Bone marrow (tissue), 2 donors: ENCODE measurements around the gene HIGD1C.
"Not testable (repeated sequence)": the region's sequence is repeated elsewhere in the genome, so short reads cannot be mapped to it uniquely, and the experiment has no call there.

ENCODE experiments used
- DNase-seq, 2 donors: peaks; one replicate each; lab custom pipeline; 2025; lab: John Stamatoyannopoulos, UW

HIGD1C gene

DNA sequence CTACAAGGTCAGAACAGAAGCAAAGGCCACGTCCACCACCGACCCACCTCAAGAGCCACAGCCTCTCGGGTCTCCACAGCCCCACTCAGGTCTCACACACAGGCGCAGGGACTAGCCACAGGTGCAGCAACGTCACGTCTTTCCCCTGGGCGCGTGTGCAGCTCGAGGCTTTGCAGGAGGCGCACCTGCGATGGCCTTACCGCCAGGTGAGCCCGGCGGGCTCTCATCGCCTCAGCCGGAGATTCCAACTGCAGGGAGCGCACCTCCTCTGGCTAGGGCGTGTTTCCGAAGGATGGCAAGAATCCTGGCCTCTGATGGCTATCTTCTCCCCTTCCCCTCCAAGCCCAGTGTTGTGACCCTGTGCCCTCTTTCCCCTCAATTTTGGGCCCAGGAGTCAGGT is at the start of gene HIGD1C:
Gene HIGD1C, plus strand, starts transcription at position 35 of the 400 bp plus-strand sequence. CDS start 1,455 bp downstream, outside the sequence.
- DNase-seq: no peak

DNA sequence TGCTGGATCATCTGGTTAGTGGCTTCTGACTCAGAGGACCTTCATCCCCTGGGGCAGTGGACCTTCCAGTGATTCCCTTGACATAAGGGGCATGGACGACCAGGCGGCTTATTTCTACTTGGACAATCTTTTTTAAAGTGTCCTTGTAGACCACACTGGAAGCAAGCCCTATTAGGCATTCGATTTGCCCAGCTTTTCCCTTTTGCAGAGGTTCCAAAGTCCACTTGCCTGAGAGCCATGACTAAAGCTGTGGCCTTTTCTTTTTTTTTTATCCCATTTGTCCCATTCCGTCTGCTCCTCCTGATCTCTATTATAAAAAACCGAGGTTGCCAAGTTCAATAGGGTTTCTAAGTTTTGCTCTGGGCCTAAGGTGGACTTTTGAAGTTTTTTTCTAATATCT is 43.9 kb upstream of the HIGD1C start:
- DNase-seq: not testable (repeated sequence)

DNA sequence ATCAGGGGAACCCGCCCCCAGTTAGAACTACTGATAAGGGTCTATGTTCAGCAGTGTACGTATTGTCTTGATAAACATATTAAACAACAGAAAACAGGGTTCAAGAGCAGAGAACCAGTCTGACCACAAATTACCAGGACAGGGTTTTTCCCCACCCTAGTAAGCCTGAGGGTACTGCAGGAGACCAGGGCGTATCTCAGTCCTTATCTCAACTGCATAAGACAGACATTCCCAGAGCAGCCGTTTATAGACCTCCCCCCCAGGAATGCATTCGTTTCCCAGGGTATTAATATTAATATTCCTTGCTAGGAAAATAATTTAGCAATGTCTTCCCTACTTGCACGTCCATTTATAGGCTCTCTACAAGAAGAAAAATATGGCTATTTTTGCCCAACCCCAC is 40.0 kb upstream of the HIGD1C start:
- not testable (repeated sequence) for DNase-seq

DNA sequence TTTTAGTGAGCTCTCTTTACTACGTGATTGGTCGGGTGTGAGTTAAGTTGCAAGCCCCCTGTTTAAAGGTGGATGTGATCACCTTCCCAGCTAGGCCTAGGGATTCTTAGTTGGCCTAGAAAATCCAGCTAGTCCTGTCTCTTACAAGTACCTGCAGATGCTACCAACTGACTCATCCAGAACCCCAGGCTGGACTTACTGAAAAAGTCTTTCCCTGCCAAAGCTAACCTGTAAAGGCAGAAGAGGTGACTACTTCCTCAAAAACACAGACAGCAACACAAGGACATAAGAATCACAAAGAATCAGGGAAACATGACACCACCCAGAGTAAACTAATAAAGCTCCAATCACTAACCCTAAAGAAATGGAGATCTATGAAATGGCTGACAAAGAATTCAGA is 39.1 kb upstream of the HIGD1C start:
- no peak for DNase-seq

DNA sequence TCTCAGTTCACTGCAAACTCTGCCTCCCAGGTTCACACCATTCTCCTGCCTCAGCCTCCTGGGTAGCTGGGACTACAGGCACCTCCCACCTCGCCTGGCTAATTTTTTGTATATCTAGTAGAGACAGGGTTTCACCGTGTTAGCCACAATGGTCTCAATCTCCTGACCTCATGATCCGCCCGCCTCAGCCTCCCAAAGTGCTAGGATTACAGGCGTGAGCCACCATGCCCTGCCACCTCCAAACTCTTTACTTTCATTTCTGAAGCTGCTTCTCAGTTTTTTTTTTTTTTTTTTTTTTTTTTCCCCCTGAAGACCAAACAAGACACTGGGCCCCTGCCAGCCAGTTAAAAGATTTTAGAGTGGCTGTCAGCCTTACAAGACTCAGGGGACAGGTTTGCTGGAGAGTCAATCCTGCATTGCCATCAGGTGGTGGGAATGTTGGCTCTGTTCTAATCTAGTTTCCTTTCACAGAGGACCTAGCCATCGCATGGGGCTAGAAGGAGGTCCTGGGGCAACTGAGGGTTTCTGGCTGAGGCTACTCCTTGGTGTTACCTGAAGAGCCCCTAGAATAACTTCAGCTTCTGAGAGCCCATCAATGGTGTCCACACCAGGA is 37.4 kb upstream of the HIGD1C start:
- DNase-seq: no peak

DNA sequence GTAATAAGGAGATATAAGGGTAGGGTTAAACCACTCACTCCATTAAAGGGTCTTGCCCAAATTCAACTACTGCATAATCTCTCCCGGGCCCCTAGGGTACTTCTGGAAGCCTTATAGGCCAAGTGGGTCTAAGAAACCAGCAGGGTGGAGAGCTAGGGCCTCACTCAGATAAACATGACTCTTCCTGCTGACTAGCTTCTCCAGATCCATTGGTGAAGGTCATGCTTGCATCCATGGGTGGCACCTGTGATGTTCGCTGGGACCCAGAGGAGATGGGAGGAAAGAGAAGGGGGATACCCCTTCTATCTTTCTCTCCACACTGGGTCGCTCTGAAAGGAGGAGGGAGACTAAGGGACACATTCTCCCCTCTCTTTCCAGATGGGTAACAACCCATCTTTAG is 36.1 kb upstream of the HIGD1C start:
- no peak for DNase-seq

DNA sequence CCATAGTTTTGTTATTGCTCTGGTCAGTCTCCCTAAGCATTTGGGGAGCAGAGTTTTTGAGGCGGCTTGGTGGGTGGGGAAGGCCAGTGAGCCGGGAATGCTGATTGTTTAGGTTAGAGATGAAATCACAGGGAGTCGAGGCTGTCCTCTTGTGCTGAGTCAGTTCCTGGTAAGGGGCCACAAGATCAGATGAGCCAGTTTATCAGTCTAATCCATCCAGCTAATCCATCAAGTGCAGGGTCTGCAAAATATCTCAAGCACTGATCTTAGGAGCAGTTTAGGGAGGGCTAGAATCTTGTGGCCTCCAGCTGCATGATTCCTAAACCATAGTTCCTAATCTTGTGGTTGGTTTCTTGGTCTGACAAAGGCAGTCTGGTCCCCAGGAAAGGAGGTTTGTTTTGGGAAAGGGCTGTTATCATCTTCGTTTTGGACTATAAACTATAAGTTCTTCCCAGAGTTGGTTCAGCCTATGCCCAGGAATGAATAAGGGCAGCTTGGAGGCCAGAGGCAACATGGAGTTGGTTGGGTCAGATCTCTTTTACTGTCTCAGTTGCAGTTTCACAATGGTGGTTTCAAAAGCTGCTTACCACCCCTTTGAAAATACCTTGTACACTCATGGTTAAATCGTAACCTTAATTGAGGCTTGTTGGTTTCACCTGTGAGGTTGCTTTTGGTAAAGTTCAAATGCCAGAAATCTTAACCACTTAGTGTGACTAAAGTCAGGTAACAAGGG is 33.6 kb upstream of the HIGD1C start:
- no peak for DNase-seq

DNA sequence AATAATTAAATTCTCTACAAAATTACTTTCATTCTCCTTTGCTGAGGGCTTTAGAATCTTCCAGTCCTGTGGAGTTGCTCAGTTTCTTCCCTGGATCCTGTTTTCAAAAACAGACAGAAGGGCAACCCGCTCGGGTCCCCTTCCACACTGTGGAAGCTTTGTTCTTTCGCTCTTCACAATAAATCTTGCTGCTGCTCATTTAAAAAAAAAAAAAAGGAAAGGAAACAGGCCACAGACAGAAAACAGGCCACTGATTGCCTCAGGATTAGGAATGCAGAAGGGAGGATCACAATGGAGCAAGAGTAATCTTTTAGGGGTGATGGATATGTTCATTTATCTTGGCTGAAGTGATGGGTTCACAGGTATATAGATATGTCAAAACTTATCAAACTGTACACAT is 29.5 kb upstream of the HIGD1C start:
- no peak for DNase-seq

DNA sequence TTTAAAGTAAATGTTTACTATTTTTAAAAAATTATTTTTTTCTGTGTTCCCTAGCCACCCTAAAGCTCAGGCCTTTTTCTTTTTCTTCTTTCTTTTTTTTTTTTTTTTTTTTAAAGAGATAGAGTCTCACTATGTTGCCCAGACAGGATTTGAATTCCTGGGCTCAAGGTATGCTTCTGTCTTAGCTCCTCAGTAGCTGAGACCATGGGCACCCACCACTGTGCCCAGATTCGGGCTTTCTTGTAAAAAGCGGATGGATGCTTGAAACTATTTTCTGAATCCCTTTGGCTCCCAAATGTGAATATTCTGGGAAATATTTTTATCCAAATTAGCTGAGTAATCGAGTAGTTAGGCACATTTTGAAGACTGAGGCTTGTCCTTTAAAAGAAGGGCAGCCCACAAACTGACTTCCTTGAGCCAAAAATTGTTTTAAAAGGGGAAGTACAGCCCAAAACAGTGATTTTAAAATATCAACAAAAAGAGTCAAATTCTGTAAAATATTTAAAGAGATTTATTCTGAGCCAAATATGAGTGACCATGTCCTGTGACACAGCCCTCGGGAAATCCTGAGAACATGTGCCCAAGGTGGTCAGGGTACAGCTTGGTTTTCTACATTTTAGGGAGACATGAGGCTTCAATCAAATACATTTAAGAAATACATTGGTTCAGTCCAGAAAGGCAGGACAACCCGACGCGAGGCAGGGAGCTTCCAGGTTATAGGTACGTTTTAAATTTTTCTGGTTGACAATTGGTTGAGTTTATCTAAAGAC is 28.8 kb upstream of the HIGD1C start:
- no peak for DNase-seq

DNA sequence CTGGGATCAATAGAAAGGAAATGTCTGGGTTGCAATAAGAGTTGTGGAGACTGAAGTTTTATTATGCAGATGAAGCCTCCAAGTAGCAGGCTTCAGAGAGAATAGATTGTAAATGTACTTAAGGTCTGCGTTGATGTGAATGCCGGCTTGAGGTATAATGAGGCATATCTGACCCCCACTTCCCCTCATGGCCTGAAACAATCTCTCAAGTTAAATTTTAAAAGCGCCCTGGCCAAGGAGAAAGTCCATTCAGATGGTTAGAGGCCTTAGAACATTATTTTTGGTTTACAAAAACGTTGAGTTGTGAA is 28.3 kb upstream of the HIGD1C start:
- DNase-seq: no peak

DNA sequence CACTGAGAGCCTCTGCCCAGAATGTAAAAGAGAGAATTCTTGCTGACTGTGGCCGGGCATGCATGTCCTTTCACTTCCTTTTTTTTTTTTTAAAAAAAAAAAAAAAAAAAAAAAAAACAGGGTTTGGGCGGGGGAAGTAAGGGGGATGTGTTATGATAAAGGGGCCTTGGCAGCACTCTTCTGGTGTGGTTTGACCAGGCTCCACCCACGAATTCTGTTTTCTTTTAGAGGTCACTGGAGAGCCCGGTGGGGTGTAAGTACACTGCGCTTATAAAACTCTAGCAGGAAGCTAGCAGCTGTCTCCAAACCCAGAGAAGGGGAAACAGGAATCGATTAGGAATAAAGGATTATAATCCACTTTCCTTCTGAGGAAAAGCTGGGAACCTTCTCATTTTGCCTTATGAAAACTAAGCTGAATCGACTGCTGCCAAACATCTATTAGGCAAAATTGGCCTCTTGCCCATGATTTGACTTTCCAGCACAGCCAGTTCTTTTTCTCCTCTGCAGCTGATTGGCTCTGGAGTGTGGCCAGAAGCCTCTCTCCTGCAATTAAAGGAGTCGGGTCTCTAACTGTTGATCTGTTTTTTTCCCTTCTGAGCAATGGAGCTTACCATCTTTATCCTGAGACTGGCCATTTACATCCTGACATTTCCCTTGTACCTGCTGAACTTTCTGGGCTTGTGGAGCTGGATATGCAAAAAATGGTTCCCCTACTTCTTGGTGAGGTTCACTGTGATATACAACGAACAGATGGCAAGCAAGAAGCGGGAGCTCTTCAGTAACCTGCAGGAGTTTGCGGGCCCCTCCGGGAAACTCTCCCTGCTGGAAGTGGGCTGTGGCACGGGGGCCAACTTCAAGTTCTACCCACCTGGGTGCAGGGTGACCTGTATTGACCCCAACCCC is 27.7 kb upstream of the HIGD1C start:
- peak; percentile 40 to 77 for DNase-seq

DNA sequence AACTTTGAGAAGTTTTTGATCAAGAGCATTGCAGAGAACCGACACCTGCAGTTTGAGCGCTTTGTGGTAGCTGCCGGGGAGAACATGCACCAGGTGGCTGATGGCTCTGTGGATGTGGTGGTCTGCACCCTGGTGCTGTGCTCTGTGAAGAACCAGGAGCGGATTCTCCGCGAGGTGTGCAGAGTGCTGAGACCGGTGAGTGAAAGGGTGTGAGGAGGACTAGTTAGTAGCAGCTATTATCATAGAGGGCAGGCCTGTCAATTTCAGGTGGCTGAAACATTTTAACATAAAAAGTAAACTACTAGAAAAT is 27.0 kb upstream of the HIGD1C start:
- no peak for DNase-seq

DNA sequence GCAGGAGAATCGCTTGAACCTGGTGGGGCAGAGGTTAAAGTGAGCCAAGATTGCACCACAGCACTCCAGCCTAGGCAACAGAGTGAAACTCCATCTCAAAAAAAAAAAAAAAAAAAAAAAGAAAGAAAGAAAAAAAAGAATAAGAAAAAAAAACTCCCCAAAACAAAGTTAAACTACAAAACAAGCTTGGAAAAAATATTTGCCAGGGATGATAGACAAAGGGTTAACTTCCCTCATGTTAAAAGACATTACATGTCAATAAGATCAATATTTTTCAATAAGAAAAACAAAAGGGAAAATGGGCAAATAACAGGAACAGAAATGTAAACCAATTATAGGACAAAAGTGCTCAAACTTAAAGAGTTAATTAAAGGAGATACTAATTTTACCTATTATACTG is 26.4 kb upstream of the HIGD1C start:
- no peak for DNase-seq

DNA sequence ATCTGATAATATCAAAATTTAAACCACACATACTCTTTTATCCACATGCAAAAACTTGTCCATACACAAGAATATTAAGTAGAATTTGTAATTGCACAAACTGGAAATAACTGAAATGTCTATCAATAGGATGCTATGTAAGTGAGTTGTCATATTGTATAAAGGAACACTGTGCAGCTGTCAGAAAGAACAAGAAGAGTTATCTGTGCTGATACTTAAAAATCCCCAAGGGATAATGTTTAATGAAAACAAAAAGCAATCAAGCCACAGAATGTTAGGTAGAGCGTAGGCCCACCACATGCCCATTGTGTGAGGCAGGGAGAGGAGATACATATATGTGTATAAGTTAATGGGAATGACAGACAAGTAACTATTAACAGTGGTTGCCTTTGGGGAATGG is 25.9 kb upstream of the HIGD1C start:
- DNase-seq: no peak

DNA sequence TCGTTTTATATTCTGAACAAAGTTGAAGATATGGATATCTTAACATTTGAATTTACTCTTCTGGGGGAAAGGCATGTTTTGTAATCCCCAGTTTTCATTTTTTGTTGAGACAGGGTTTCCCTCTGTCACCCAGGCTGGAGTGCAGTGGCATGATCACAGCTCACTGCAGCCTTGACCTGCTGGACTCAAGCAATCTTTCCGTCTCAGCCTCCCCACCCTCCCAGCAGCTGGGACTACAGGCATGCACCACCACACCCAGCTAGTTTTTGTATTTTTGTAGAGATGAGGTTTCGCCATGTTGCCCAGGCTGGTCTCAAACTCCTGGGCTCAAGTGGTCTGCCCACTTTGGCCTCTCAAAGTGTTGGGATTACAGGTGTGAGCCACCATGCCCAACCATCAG is 25.4 kb upstream of the HIGD1C start:
- not testable (repeated sequence) for DNase-seq

DNA sequence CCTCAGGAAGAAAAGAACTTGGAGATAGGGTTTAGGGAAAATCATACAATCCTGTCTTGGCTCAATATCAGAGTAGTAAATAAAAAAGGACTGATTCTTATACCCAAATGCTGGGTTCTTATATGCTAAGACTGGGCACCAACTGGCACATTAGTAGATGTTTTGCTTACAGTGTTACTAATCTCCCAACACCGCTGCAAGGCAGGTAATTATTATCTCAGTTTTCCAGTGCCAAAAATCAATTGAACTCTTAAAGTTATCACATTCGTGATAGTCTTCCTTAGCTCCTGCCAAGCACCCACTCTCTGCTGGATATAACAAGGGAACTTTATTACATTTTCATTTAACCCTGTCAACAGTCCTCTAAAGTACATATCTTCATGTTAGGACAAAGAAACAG is 25.0 kb upstream of the HIGD1C start:
- DNase-seq: no peak

DNA sequence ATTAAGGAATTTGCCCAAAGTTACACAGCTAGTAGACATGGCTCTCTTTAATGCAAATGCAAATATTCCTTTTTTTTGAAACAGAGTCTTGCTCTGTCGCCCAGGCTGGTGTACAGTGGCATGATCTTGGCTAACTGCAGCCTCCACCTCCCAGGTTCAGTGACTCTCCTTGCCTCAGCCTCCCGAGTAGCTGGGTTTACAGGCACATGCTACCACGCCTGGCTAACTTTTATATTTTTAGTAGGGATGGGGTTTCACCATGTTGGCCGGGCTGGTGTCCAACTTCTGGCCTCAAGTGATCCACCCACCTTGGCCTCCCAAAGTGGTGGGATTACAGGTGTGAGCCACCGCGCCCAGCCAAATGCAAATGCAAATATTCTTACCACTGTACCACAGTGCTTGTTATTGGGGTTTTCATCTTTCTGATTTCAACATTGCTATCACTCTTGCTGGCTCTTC is 24.5 kb upstream of the HIGD1C start:
- DNase-seq: no peak

DNA sequence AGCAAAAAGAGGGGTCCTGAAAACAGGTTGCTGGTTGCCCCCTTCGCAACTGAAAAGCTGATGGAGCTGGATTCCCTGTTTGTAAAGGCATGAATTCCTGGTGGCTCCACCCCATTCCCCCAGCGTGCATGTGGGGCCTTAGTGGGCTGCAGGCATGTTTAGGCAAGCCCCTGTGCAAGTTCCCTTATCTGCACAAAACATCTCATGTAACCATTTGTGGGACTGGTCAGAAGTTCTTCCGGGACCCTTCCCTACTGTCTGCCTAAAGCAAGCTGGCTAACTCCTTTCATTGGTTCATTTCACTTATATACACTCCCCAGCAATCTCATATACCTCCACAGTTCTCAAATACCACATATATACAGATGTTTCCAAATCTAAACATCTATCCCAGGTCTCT is 24.0 kb upstream of the HIGD1C start:
- no peak for DNase-seq

DNA sequence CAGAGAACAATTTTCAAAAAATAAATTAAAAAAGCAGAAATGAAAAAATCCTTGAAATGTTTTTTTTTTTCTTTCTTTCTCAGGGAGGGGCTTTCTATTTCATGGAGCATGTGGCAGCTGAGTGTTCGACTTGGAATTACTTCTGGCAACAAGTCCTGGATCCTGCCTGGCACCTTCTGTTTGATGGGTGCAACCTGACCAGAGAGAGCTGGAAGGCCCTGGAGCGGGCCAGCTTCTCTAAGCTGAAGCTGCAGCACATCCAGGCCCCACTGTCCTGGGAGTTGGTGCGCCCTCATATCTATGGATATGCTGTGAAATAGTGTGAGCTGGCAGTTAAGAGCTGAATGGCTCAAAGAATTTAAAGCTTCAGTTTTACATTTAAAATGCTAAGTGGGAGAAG is 22.5 kb upstream of the HIGD1C start:
- DNase-seq: no peak

DNA sequence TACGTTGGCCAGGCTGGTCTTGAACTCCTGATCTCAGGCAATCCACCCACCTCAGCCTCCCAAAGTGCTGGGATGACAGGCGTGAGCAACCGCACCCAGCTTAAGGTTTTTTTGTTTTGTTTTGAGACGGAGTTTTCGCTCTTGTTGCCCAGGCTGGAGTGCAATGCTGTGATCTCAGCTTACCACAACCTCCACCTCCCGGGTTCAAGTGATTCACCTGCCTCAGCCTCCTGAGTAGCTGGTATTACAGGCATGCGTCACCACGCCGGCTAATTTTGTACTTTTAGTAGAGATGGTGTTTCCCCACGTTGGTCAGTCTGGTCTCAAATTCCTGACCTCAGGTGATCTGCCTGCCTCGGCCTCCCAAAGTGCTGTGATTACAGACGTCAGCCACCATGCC is 21.9 kb upstream of the HIGD1C start:
- not testable (repeated sequence) for DNase-seq

DNA sequence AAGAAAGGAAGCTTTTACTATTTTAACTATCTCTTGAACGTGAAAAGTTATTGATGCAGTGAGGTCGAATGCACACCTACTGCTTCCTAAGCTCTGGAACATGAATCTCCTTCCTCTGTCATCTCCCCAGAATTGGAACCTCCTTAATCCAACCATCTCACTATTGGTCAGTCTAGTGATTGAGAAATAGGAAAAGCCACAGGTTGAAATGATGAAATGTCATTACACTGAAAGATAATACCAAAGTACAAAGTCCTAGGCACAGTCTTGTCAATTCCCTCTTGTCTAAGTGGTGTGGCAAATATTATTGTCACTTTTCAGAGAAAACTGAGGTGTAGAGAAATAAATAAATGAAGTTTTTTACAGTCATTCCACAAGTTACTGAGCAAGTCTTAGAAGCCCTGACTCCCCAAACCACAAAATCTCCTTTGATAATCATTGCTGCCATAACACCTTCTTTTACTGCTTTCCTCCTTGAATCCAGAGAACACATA is 19.5 kb upstream of the HIGD1C start:
- no peak for DNase-seq

DNA sequence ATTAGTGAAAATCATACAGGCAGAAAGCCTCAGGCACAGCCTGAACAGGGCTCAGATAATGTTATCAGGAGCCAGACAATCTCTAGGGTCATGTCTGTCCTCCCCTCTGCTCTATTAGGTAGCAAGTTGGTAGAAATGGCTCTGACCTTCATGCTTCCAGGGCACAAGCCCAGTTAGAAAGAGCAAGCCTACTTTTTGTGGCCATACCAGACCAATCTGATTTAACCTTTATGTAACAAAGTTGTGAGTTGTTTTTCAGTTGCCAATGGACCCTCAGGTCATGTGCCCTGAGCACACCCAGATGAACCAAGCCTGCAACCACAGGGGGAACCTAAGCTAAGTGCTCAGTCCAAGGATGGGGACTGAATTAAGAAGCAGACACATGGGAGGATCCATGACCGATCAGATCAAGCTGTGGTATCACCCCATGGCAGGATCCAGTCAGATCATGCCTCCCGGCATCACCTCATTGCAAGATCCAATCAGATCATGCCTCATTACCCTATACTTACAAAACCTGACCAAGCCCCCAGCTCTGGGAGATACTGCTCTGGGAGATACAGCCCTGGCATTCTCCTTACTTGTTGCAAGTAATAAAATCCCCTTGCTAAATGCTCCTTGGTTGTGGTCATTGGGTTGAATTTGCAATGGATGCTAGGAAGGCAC is 18.8 kb upstream of the HIGD1C start:
- no peak for DNase-seq
